ENCODE measurements around the gene ESCO1. TPM values are rescaled to one million over a fixed set of nuclear protein-coding genes. Genes with fewer than 3 reads are reported as not detected.

ESCO1 gene
- total and polyA plus RNA-seq, 2 of the 13 experiments (the other 11 are each of a cell fraction or from before 2014, with no cell fraction given): 6.3 to 19.4 TPM

DNA sequence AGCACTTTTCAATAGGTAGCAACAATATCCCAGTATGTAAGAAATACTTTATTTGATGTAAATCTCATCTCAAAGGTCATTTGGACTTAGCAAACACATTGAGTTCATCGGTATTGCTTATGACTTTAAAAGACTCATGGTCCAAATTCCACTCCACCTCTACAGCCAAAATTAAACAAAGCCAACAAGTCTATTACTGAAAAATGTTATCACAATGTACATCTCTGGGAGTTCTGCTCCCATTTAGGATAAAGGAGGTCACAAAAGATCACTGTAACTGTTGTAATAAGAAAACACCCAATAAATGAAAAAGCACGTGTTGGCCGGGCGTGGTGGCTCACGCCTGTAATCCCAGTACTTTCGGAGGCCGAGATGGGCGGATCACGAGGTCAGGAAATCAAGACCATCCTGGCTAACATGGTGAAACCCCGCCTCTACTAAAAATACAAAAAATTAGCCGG, 50.0 kb downstream of the ESCO1 start (continued):
- peak; percentile 71 for TF ChIP-seq TCF7 (IDR thresholded peaks at IDR 0.05; ENCODE audit: low read depth)
- TF ChIP-seq ZNF841 (CRISPR knock-in tag; IDR thresholded peaks at IDR 0.05; ENCODE audit: borderline replicate concordance): no peak
- no peak for TF ChIP-seq RARG (CRISPR knock-in tag; IDR thresholded peaks at IDR 0.05; ENCODE audit: low read depth)
- no peak for TF ChIP-seq PCBP2 (optimal IDR thresholded peaks at IDR 0.05; ENCODE audit: low read depth, low read length, poor library complexity, severe bottlenecking)
- TF ChIP-seq HNRNPLL (IDR thresholded peaks at IDR 0.05; ENCODE audit: low read depth, low read length, poor library complexity, severe bottlenecking): no peak
- no peak for TF ChIP-seq FOXC1 (CRISPR knock-in tag; IDR thresholded peaks at IDR 0.05; ENCODE audit: borderline replicate concordance)
- no peak for TF ChIP-seq TOPORS (CRISPR knock-in tag; IDR thresholded peaks at IDR 0.05)
- TF ChIP-seq, protein P1, sequence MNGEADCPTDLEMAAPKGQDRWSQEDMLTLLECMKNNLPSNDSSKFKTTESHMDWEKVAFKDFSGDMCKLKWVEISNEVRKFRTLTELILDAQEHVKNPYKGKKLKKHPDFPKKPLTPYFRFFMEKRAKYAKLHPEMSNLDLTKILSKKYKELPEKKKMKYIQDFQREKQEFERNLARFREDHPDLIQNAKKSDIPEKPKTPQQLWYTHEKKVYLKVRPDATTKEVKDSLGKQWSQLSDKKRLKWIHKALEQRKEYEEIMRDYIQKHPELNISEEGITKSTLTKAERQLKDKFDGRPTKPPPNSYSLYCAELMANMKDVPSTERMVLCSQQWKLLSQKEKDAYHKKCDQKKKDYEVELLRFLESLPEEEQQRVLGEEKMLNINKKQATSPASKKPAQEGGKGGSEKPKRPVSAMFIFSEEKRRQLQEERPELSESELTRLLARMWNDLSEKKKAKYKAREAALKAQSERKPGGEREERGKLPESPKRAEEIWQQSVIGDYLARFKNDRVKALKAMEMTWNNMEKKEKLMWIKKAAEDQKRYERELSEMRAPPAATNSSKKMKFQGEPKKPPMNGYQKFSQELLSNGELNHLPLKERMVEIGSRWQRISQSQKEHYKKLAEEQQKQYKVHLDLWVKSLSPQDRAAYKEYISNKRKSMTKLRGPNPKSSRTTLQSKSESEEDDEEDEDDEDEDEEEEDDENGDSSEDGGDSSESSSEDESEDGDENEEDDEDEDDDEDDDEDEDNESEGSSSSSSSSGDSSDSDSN (CRISPR knock-in tag; IDR thresholded peaks at IDR 0.05): no peak
- no peak for TF ChIP-seq MAF1 (CRISPR knock-in tag; IDR thresholded peaks at IDR 0.05; ENCODE audit: borderline replicate concordance)
- TF ChIP-seq ZNF253 (CRISPR knock-in tag; IDR thresholded peaks at IDR 0.05; ENCODE audit: borderline replicate concordance): no peak
- no peak for TF ChIP-seq ATAD3A (CRISPR knock-in tag; IDR thresholded peaks at IDR 0.05)
- no peak for TF ChIP-seq ZNF569 (CRISPR knock-in tag; IDR thresholded peaks at IDR 0.05; ENCODE audit: borderline replicate concordance)
- no peak for TF ChIP-seq ZNF451 (CRISPR knock-in tag; IDR thresholded peaks at IDR 0.05)
- no peak for TF ChIP-seq ZBTB1 (CRISPR knock-in tag; IDR thresholded peaks at IDR 0.05; ENCODE audit: borderline replicate concordance)
- peak; percentile 56 for TF ChIP-seq REPIN1 (CRISPR knock-in tag; IDR thresholded peaks at IDR 0.05; ENCODE audit: borderline replicate concordance, low read depth)
- TF ChIP-seq, protein P2, sequence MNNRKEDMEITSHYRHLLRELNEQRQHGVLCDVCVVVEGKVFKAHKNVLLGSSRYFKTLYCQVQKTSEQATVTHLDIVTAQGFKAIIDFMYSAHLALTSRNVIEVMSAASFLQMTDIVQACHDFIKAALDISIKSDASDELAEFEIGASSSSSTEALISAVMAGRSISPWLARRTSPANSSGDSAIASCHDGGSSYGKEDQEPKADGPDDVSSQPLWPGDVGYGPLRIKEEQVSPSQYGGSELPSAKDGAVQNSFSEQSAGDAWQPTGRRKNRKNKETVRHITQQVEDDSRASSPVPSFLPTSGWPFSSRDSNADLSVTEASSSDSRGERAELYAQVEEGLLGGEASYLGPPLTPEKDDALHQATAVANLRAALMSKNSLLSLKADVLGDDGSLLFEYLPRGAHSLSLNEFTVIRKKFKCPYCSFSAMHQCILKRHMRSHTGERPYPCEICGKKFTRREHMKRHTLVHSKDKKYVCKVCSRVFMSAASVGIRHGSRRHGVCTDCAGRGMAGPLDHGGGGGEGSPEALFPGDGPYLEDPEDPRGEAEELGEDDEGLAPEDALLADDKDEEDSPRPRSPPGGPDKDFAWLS (CRISPR knock-in tag; IDR thresholded peaks at IDR 0.05; ENCODE audit: borderline replicate concordance): no peak
- TF ChIP-seq KLF15 (CRISPR knock-in tag; IDR thresholded peaks at IDR 0.05; ENCODE audit: borderline replicate concordance): no peak
- TF ChIP-seq ZNF503 (CRISPR knock-in tag; IDR thresholded peaks at IDR 0.05): peak; percentile 88; the same call in 1 of the 2 replicates
- no peak for TF ChIP-seq ZNF549 (CRISPR knock-in tag; IDR thresholded peaks at IDR 0.05)
- TF ChIP-seq, protein P3, sequence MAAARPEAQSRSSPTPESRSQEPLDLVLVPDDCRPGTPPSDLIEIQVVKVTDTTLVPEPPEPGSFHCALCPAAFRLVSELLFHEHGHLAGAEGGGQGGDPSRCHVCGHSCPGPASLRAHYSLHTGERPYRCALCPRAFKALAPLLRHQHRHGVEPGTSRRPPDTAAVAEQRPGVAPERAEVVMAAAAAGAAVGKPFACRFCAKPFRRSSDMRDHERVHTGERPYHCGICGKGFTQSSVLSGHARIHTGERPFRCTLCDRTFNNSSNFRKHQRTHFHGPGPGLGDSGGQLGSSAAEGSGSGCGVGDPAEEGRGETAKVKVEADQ (CRISPR knock-in tag; IDR thresholded peaks at IDR 0.05; ENCODE audit: borderline replicate concordance): no peak
- TF ChIP-seq, protein P4, sequence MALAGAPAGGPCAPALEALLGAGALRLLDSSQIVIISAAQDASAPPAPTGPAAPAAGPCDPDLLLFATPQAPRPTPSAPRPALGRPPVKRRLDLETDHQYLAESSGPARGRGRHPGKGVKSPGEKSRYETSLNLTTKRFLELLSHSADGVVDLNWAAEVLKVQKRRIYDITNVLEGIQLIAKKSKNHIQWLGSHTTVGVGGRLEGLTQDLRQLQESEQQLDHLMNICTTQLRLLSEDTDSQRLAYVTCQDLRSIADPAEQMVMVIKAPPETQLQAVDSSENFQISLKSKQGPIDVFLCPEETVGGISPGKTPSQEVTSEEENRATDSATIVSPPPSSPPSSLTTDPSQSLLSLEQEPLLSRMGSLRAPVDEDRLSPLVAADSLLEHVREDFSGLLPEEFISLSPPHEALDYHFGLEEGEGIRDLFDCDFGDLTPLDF (CRISPR knock-in tag; IDR thresholded peaks at IDR 0.05): no peak
- peak; percentile 25; the same call in 1 of the 2 replicates for TF ChIP-seq YEATS4 (CRISPR knock-in tag; IDR thresholded peaks at IDR 0.05; ENCODE audit: borderline replicate concordance)
